ENCODE results near the gene TNPO3.

TNPO3 gene

DNA sequence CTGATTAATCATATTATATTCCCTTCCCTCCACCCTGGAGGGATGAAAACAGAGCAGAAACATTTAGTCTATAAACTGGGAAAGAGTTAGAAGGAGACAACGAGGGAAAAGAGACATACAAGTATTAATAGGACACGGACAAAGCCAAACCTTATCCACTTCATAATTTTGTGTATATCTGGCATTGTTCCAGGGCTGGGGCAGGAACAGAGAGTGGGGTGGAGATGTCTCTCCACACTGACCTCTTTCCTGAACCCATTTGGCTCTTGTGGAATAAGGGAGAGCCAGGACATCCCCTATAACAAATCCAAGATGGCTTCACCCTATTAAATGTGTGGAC lies 45.9 kb upstream of the TNPO3 start:
- Histone ChIP-seq H3K4me3 (ENCODE audit: insufficient read depth, low read length, poor library complexity, severe bottlenecking) (no peak overlapping the region), H3K36me3 (ENCODE audit: low read length) (no peaks in the 10 kb centered on the region), H3K4me2 (ENCODE audit: low read depth, low read length, poor library complexity, severe bottlenecking) (no peak overlapping the region), H2AFZ (ENCODE audit: low read depth, low read length, severe bottlenecking) (no peak overlapping the region), H3K79me2 (ENCODE audit: insufficient read depth, low read length) (no peaks in the 10 kb centered on the region), H4K20me1 (ENCODE audit: low read depth, low read length) (no peaks in the 10 kb centered on the region), H3K9ac (ENCODE audit: low read length) (no peak overlapping the region), H3F3A (ENCODE audit: insufficient read depth) (no peaks in the 10 kb centered on the region), H3K27ac (ENCODE audit: low read depth, low read length) (no peak overlapping the region), H3K9me2 (replicated peaks; ENCODE audit: insufficient read depth, low read length) (no peaks in the 10 kb centered on the region), H3K9me3 (ENCODE audit: insufficient read depth, low read length) (no peaks in the 10 kb centered on the region), H3K27me3 (ENCODE audit: low read length) (no peaks in the 10 kb centered on the region)
- no peak for TF ChIP-seq EZH2phosphoT487 (conservative IDR thresholded peaks at IDR 0.05; ENCODE audit: low read length)
- TF ChIP-seq, protein P1, sequence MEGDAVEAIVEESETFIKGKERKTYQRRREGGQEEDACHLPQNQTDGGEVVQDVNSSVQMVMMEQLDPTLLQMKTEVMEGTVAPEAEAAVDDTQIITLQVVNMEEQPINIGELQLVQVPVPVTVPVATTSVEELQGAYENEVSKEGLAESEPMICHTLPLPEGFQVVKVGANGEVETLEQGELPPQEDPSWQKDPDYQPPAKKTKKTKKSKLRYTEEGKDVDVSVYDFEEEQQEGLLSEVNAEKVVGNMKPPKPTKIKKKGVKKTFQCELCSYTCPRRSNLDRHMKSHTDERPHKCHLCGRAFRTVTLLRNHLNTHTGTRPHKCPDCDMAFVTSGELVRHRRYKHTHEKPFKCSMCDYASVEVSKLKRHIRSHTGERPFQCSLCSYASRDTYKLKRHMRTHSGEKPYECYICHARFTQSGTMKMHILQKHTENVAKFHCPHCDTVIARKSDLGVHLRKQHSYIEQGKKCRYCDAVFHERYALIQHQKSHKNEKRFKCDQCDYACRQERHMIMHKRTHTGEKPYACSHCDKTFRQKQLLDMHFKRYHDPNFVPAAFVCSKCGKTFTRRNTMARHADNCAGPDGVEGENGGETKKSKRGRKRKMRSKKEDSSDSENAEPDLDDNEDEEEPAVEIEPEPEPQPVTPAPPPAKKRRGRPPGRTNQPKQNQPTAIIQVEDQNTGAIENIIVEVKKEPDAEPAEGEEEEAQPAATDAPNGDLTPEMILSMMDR (IDR thresholded peaks at IDR 0.05; ENCODE audit: insufficient read depth, low read length, poor library complexity, severe bottlenecking): no peak

DNA sequence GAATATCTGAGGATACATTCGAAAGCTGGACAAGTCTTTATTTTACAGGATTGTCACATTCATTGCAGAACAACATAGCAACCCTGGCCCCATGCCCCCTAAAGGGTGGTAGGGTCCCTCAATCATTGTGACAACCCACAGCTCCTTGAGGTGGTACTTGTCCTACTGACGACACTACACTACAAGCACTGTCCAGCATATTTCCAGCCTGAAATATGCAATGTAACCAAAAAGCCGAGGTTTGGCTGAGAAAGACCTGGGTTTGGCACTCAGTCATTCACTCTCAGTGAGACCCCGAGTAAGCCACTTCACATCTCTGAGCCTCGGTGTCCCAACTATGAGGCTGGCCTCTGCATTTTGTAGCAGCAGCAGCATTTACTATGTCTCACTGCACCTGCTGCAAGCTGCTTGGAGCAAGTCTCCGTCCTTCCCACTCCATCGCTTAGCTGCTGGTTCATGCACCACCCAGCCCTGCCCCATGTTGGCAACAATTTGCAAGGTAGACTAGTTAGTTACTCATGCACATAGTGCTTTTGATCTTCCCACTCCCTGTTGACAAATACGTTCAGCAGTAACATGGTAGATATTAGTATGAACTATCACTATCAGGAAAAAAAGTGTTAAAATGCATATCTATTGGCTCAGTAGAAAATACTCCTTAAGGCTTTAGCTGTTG lies 43.6 kb upstream of the TNPO3 start:
- H3K4me3 ChIP-seq (ENCODE audit: insufficient read depth, low read length, poor library complexity, severe bottlenecking): no peak overlapping the region
- no peak overlapping the region for H3K27ac ChIP-seq (ENCODE audit: low read depth, low read length)
- H4K20me1 ChIP-seq (ENCODE audit: low read depth, low read length): no peaks in the 10 kb centered on the region
- H3K27me3 ChIP-seq (ENCODE audit: low read length): no peaks in the 10 kb centered on the region
- H3K79me2 ChIP-seq (ENCODE audit: insufficient read depth, low read length): no peaks in the 10 kb centered on the region
- no peaks in the 10 kb centered on the region for H3K36me3 ChIP-seq (ENCODE audit: low read length)
- no peak overlapping the region for H3K4me2 ChIP-seq (ENCODE audit: low read depth, low read length, poor library complexity, severe bottlenecking)
- no peaks in the 10 kb centered on the region for H3K9me2 ChIP-seq (replicated peaks; ENCODE audit: insufficient read depth, low read length)
- H3K9ac ChIP-seq (ENCODE audit: low read length): no peak overlapping the region
- TF ChIP-seq, protein P1 (IDR thresholded peaks at IDR 0.05; ENCODE audit: insufficient read depth, low read length, poor library complexity, severe bottlenecking): no peak
- no peak for TF ChIP-seq EZH2phosphoT487 (conservative IDR thresholded peaks at IDR 0.05; ENCODE audit: low read length)
- peaks cover 9% of the 10 kb centered on the region for H3F3A ChIP-seq (ENCODE audit: insufficient read depth)
- H2AFZ ChIP-seq (ENCODE audit: low read depth, low read length, severe bottlenecking): no peak overlapping the region
- H3K9me3 ChIP-seq (ENCODE audit: insufficient read depth, low read length): no peaks in the 10 kb centered on the region

DNA sequence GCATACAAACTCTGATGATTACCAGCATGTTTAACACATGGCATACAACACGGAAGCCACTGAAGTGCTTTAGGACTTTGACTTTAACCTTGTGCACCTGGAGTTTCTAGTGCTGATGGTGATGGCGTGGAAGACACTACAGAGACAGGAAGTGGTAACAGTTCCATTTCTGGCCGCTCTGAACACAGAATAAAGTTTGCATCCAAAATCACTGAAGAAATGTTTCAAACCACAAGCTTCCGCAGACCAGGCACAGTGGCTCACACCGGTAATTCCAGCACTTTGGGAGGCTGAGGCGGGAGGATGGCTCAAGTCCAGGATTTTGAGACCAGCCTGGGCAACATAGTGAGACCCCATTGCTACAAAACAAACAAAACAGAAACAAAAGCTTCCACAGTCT lies 40.3 kb upstream of the TNPO3 start:
- peak overlapping the region; percentile 41 for H3K4me2 ChIP-seq (ENCODE audit: low read depth, low read length, poor library complexity, severe bottlenecking)
- TF ChIP-seq, protein P1 (IDR thresholded peaks at IDR 0.05; ENCODE audit: insufficient read depth, low read length, poor library complexity, severe bottlenecking): no peak
- no peak for TF ChIP-seq EZH2phosphoT487 (conservative IDR thresholded peaks at IDR 0.05; ENCODE audit: low read length)

More for the DNA sequence above, 40.3 kb upstream of the TNPO3 start:
- no peaks in the 10 kb centered on the region for H3K36me3 ChIP-seq (ENCODE audit: low read length)
- no peaks in the 10 kb centered on the region for H3K79me2 ChIP-seq (ENCODE audit: insufficient read depth, low read length)
- no peaks in the 10 kb centered on the region for H3K9me2 ChIP-seq (replicated peaks; ENCODE audit: insufficient read depth, low read length)
- peak overlapping the region; percentile 36 for H2AFZ ChIP-seq (ENCODE audit: low read depth, low read length, severe bottlenecking)
- no peaks in the 10 kb centered on the region for H3K27me3 ChIP-seq (ENCODE audit: low read length)
- peak overlapping the region; percentile 5; the same call in 1 of the 2 replicates for H3K9ac ChIP-seq (ENCODE audit: low read length)
- peak overlapping the region; percentile 72 for H3K27ac ChIP-seq (ENCODE audit: low read depth, low read length)
- H3K4me3 ChIP-seq (ENCODE audit: insufficient read depth, low read length, poor library complexity, severe bottlenecking): no peak overlapping the region
- H3K9me3 ChIP-seq (ENCODE audit: insufficient read depth, low read length): no peaks in the 10 kb centered on the region
- H4K20me1 ChIP-seq (ENCODE audit: low read depth, low read length): no peaks in the 10 kb centered on the region
- peaks cover 14% of the 10 kb centered on the region for H3F3A ChIP-seq (ENCODE audit: insufficient read depth)
